Esophagus (tissue), 2 donors: ENCODE data around the gene AGAP9. TPM values are rescaled to one million over a fixed set of nuclear protein-coding genes. Genes with fewer than 3 reads are reported as not detected.
"Not testable (repeated sequence)": the region's sequence is repeated elsewhere in the genome, so short reads cannot be mapped to it uniquely, and the experiment has no call there.

Source experiments
- H3K27ac ChIP-seq, 2 donors: one replicate each; pipeline ENCODE4 v1.5.1; 2013; ENCODE audit warnings: low read depth in 2 of 2, mild to moderate bottlenecking in 2 of 2, inconsistent platforms in 1 of 2, low read length in 1 of 2, moderate library complexity in 1 of 2
- H3K27me3 ChIP-seq, 2 donors: one replicate each; pipeline ENCODE4 v1.6.1; 2013; ENCODE audit warnings: low read length in 2 of 2, control low read depth in 1 of 2, mild to moderate bottlenecking in 1 of 2; ENCODE audit not compliant: insufficient read depth in 2 of 2, control insufficient read depth in 1 of 2
- H3K36me3 ChIP-seq, 2 donors: one replicate each; pipeline ENCODE4 v1.6.1; 2013; ENCODE audit warnings: low read length in 1 of 2; ENCODE audit not compliant: control insufficient read depth in 2 of 2, insufficient read depth in 2 of 2
- H3K4me1 ChIP-seq, 2 donors: one replicate each; pipeline ENCODE4 v1.6.1; 2013; ENCODE audit warnings: low read length in 1 of 2; ENCODE audit not compliant: control insufficient read depth in 2 of 2, insufficient read depth in 2 of 2
- H3K4me3 ChIP-seq, 2 donors: one replicate each; pipeline ENCODE4 v1.5.1; 2013; ENCODE audit warnings: low read length in 2 of 2, mild to moderate bottlenecking in 2 of 2, low read depth in 1 of 2, moderate library complexity in 1 of 2
- H3K9me3 ChIP-seq, 2 donors: one replicate each; pipeline ENCODE4 v1.6.1; 2013; ENCODE audit warnings: mild to moderate bottlenecking in 2 of 2, low read depth in 1 of 2, low read length in 1 of 2, moderate library complexity in 1 of 2; ENCODE audit not compliant: control insufficient read depth in 2 of 2, insufficient read depth in 1 of 2
- WGBS, 2 donors: extraction: QIAGEN DNeasy Blood & Tissue Kit; methylation state at CpG; one replicate each; pipeline ENCODE4 v1.1.7; 2013; 5-methylcytosine and 5-hydroxymethylcytosine counted together
- polyA plus RNA-seq, 2 donors: library from polyadenylated mRNA; stranded (reverse); fragments of 200-250 nt; gene quantifications; one replicate each; pipeline ENCODE4 v1.2.3, GENCODE V29; 2013
- donor health status: healthy with polysubstance abuse.
- donor health status: Bipolar disorder and iron deficiency.

The AGAP9 gene
- polyA plus RNA-seq, 2 donors, result 3.7 to 19.8 TPM

- 92% methylated on average over 6 to 9 of the region's 11 CpGs for WGBS, 2 donors
These were observed 46.4 kb downstream of the AGAP9 start for GRCh38 chr10:47477078-47477477.

GRCh38 chr10:47475101-47475500, 48.3 kb downstream of the AGAP9 start:
- not testable (repeated sequence) for H3K27ac ChIP-seq, H3K4me3 ChIP-seq, H3K27me3 ChIP-seq, H3K4me1 ChIP-seq, H3K36me3 ChIP-seq, H3K9me3 ChIP-seq
- WGBS, 2 donors, result 77 to 87% methylated on average over 5 of the region's 5 CpGs

More at GRCh38 chr10:47477078-47477477, 46.4 kb downstream of the AGAP9 start:
- not testable (repeated sequence) for H3K36me3 ChIP-seq, H3K27me3 ChIP-seq, H3K9me3 ChIP-seq, H3K27ac ChIP-seq, H3K4me3 ChIP-seq, H3K4me1 ChIP-seq

GRCh38 chr10:47473516-47473915, 49.9 kb downstream of the AGAP9 start:
- not testable (repeated sequence) for H3K9me3 ChIP-seq
- no CpG with 5 or more reads among the region's 7 CpGs for WGBS, 2 donors

GRCh38 chr10:47472647-47473046, 50.8 kb downstream of the AGAP9 start:
- peak overlapping the region in 1 of 2 donors; percentile 24 for H3K27ac ChIP-seq
- 53% methylated on average over 1 of the region's 3 CpGs; no CpG with 5 or more reads in 1 of the 2 donors for WGBS, 2 donors
- H3K4me1 ChIP-seq, H3K36me3 ChIP-seq, H3K4me3 ChIP-seq, H3K9me3 ChIP-seq, H3K27me3 ChIP-seq: not testable (repeated sequence)

More at GRCh38 chr10:47473516-47473915, 49.9 kb downstream of the AGAP9 start:
- H3K27me3 ChIP-seq, H3K36me3 ChIP-seq, H3K4me1 ChIP-seq, H3K4me3 ChIP-seq, H3K27ac ChIP-seq: not testable (repeated sequence)

GRCh38 chr10:47472072-47472471, 51.4 kb downstream of the AGAP9 start:
- not testable (repeated sequence) for H3K4me1 ChIP-seq, H3K9me3 ChIP-seq, H3K27ac ChIP-seq, H3K4me3 ChIP-seq, H3K36me3 ChIP-seq, H3K27me3 ChIP-seq
- no CpG with 5 or more reads among the region's 5 CpGs for WGBS, 2 donors

- not testable (repeated sequence) for H3K9me3 ChIP-seq, H3K4me1 ChIP-seq, H3K27me3 ChIP-seq, H3K4me3 ChIP-seq, H3K36me3 ChIP-seq, H3K27ac ChIP-seq
- WGBS, 2 donors, result 89% methylated on average over 15 of the region's 20 CpGs
These were observed 54.5 kb downstream of the AGAP9 start for GRCh38 chr10:47468731-47469528.

- not testable (repeated sequence) for H3K9me3 ChIP-seq
- 89 to 91% methylated on average over 4 to 5 of the region's 7 CpGs for WGBS, 2 donors
These were observed 55.5 kb downstream of the AGAP9 start for GRCh38 chr10:47467957-47468356.

GRCh38 chr10:47467458-47467857, 56.0 kb downstream of the AGAP9 start:
- not testable (repeated sequence) for H3K4me1 ChIP-seq, H3K4me3 ChIP-seq, H3K27me3 ChIP-seq, H3K27ac ChIP-seq, H3K9me3 ChIP-seq, H3K36me3 ChIP-seq
- WGBS, 2 donors, result 93 to 96% methylated on average over 4 to 5 of the region's 5 CpGs

More at GRCh38 chr10:47467957-47468356, 55.5 kb downstream of the AGAP9 start:
- H3K4me3 ChIP-seq, H3K27me3 ChIP-seq, H3K27ac ChIP-seq, H3K36me3 ChIP-seq, H3K4me1 ChIP-seq: not testable (repeated sequence)

- H3K27ac ChIP-seq, result not testable (repeated sequence)
These were observed 58.1 kb downstream of the AGAP9 start for GRCh38 chr10:47465216-47465917.

More at GRCh38 chr10:47465216-47465917, 58.1 kb downstream of the AGAP9 start:
- not testable (repeated sequence) for H3K4me1 ChIP-seq, H3K27me3 ChIP-seq, H3K4me3 ChIP-seq, H3K9me3 ChIP-seq, H3K36me3 ChIP-seq
- 52 to 58% methylated on average over 10 to 14 of the region's 14 CpGs for WGBS, 2 donors
